Amniotic stem cell (primary cell): Measurements from ENCODE around the gene TMEM213.

Source experiments
- DNase-seq: peaks from one replicate; lab custom pipeline; 2025; lab: John Stamatoyannopoulos, UW

Gene TMEM213, protein sequence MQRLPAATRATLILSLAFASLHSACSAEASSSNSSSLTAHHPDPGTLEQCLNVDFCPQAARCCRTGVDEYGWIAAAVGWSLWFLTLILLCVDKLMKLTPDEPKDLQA

DNA sequence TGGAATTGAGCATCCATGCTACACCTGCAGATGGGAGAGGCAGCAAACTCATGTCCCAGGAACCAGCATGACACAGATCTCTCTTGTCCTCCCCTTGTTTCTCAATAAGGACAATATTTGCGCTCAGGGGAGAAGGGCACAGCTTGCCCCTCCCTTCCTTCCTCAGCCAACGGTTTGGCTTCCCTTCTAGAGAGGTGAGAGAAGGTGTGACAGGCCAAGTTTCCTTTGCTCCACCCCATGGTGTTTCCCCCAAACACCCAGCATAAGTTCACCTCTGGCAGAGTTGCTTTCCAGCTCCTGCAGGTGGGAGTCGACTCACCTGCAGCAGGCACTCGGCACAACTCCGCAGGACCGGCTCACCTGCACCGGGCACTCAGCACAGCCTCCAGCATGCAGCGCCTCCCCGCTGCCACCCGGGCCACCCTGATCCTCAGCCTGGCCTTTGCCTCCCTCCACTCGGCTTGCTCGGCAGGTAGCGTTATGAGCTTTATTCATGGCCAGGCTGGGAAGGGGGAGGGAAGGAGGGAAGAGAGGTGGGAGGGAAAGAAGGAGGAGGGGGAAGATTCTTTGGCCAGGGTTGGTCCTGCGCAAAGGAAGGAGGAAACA is at the start of gene TMEM213, which contains the start of gene ATP6V0A4:
TMEM213 (plus strand) TSS at position 280 of the 606 bp plus-strand sequence; CDS start at position 391, 111 bp downstream.
ATP6V0A4 (minus strand) TSS at position 482 of the 606 bp plus-strand sequence. CDS start 26,949 bp downstream, outside the sequence.
- DNase-seq, result no peak

DNA sequence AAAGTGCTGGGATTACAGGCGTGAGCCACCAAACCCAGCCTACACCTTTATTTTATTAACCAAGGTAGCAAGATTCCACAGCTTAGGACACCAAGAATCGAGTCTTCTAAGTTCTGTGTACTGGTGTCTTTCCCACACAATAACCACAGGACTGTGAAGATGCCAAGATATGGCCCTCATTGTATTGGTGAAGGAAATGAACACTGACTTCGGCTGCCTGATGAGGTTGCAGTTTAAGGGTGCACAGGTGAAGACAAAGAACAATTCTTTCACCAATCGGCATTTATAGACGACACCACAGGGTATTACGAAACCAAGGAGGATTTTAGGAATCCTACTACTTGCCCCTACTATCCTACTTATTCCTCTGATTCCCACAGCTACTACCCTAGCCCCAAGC is 49.1 kb upstream of the TMEM213 start:
- DNase-seq, result no peak

DNA sequence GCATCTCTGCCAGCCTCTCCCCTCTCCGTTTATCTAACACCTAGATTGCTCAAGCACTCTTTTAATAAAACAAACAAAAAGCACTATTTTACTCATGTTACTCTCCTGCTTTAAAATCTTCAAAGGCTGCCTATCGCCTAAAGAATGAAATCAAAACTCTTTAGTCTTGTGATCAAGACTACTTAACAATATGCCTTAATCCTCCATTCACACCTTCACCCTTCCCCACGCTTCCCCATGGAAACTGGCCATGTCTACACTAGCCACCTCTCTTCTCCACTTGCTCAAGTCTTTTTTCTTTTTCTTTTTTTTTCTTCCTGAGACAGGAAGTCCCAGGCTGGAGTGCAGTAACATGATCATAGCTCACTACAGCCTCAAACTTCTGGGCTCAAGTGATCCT is 47.8 kb upstream of the TMEM213 start:
- DNase-seq, result no peak

DNA sequence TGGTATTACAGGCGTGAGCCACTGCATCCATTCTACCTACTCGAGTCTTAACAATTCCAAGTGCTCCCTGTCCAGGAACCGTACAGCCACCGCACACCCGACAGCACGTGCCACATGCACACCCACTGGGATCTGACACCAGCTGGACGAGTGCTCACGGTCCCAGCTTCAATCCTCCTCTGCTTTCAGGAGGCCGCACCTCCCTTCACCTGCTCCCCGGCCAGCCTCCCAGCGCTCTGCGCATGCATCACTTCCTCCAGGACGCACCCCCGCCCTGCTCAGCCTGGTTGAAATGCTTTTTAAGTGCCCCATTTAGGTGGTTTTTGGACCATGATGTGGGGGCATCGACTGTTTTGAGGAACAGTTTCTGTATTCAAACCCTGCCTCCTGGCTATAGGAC is 47.3 kb upstream of the TMEM213 start:
- no peak for DNase-seq

DNA sequence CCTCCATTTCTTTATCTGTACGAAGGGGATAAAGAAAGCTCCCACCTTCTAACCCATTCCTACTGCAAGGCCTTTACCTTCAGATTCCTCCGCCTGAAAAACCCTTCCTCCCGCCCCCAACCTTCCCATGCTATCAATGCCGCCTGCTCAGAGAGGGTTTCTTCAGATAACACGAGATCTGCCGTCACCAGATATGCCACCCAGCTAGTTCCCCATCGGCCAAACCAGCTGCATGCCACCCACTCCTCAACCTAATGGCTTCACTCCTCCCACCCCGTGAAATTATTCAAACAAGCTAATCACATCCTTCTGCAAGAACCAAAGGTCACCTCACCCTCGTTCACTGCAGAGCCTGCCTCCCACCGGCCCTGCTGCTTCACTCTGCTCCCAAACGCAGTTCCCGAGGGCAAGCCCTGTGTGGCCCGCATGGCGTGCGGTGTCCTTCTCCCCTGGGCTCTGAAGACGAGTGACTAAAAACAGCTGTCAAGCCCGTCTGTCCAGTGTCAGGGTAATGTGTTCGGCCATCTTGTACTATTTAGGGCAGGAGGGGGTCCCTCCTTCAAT is 46.8 kb upstream of the TMEM213 start:
- no peak for DNase-seq

DNA sequence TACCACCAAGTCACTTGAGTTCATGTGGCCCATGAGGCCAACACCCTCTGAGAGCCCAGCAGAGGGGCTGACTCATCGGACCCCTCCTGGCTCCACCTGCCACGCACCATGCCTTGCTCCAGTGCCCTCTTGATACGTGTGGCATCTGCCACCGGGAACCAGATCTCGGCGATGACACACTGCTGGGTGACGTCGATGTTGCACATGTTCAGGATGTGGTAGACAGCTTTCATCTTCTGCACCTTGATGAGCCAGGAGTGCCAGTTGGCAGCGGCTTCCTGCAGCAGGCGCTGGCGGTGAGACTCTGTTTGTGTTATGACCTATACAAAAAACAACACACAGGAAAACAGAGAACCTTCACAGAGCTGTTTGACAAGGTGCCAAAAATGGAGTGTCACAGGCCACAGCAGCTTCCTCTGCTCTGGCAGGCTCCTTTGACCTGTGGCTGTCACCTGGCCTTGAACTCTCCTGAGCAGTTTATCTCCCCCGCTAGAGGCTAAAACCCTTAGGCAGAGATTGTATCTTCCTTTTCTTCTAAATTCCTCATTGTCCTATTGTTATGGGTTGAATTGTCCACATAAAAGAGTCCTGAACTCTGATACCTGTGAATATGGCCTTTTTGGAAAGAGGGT is 45.2 kb upstream of the TMEM213 start:
- no peak for DNase-seq

DNA sequence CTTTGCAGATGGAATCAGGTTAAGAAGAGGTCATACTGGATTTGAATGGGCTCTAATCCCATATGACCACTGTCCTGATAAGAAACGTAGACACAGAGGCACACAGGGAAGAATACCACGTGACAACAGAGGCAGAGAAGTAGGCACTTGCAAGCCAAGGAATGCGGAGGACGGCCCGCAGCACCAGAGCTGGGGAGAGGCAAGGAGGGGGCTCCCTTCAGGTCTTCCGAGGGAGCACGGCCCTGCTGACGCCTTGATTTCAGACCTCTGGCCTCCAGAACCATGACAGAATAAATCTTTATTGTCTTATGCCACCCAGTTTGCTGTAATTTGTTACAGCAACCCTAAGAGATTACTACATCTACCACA is 44.7 kb upstream of the TMEM213 start:
- no peak for DNase-seq

DNA sequence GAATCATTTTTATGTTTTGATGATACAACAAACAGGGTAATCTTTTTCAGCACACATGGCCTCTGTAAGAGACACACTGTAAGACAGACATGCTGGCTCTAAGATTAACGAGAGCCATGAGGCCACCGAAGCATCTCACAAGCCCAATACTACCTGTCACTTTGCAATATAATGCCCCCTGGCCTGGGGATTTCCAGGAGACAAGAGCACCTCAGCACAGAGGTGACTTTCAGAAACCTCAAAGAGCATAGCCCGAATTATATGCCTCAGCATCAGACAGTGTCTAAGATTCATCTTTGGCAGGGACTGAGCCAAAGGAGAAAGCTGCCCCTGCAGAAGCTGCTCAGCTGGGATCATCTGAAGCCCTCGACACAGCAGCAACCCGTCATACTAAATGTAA is 44.2 kb upstream of the TMEM213 start:
- DNase-seq, result no peak

DNA sequence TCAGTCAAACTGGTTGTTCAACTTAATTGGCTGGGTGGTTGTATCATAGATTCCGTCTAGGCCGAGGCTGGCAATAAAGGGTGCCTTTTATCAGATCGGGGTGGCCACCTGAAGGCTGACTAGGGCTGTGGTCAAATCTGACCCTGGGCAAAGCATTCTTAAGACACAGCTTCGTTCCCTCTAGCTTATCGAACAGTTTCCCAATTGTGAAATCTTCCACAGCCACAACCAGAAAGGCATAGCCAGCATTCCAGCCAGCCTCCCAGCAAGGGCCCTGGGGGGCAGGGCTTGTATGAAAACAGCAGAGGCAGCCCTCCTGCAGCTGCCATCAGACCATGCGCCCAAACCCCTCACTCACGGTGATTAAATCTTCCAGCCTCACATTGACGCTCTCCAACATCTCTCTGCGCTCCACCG is 42.5 kb upstream of the TMEM213 start:
- DNase-seq, result no peak

DNA sequence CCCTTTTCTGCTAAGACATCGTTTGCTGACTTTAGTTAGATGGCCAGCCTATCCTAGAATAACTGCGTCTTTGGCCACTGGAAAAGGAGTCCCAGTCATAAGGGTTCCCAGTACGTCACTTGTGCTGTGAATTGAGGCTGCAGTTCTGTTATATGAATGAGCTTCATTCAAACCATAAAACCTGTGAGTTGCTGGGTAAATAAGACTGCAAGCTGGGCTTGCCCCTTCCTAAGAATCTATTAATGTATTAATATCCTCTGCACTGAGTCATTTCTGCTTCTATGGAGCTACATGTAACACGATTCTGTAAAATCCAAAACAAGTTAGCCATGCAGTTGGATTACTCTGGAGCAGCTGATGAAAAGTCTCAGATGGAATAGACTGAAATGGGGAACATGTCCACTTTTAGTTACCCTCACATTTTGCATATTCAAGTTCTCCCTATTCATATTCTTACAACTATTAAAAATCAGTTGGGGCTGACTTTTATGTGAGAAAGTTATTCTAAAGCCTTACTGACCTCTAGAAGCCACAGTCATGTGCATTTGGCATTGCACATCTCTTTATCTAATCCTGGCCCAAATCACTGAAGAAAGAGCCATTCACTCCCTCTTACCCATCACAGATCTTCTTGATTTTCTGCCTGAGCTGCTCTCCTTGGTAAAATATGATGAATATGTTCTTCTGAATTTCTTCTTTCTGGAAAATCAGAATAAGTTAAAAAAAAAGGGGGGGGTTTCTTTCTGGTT is 41.8 kb upstream of the TMEM213 start:
- DNase-seq, result no peak

DNA sequence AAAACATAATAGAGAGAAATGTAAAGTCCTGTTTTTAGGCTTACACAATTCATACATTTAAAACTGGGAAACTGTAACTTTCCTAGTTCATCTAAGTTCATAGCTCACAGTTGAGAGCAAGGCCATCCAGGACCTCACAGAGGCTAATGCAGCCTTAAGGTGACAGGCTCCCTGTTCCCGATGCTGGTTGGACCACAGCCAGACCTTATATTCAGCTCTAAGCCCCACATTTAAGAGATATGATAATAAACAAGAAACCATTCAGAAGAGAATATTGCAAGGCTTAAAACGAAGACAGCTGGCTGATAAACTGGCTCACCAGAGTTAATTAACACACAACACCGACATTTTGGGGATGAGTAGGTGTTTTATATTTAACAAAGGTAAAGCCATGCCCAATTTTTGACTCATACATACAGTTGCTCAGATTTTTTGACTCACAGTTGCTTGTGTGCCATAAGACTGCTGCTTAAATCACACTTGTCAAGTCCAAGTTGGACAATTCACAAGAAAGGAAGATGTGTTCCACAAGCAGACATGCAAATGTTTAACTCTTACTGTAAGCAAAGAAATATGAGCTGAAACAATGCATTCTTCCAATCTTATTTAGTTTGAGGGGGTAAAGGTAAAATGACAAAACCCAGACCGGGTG is 41.1 kb upstream of the TMEM213 start:
- no peak for DNase-seq

DNA sequence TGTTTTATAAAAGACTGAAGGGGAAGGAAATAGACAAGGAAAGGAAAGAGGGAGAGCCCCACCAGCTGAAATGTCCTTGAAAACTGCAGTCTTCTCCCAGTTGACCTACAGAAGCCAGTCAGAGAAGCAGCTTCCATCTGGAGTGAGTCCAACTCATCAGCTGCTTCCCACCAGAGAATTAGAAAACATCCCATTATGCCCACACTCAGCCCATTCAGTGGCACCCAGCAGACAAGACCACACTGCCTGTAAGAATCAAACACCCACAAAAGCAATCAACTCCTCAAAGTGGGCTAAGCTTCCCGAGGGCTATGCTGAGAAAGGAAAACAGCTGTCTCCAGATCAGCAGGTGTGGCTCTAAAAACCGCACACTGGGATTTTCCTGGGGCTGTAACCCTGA is 29.6 kb upstream of the TMEM213 start:
- DNase-seq, result no peak

DNA sequence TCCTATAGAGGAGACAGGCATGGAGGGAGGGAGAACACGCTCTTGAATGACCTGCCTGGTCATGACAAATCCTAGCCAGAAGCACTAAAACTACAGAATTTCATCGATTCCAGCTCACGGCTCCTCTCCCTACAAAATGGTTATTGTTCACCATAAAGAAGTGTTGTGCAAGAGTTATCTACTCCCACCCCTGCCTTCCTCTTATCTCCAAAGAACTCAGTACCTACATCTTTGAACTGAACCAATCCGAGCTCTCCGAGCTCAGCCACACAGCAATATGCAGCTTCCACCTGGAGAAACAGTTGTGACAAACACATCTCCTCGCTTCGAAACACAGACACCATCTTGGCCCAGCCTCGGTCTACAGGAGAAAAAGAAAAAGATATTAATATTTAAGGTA is 26.9 kb upstream of the TMEM213 start:
- no peak for DNase-seq

DNA sequence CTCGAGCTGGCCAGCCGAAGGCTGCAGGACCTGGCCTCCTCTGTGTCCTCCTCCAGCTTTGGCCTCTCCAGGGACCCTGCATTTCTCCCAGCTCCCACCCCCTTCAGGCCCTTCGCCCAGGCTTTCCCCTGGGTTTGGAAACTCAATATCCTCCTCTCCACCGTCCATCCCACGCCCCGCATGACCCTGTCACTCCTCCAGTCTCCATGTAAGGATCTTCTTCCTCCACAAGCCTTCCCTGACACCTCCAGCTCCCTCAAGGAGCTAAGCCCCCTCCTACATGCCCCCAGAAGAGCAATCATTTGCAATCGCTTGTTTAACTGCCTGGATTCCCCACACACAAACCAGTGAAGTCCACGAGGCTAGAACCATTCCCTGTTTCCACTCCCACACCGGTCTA is 24.6 kb upstream of the TMEM213 start:
- DNase-seq, result no peak

DNA sequence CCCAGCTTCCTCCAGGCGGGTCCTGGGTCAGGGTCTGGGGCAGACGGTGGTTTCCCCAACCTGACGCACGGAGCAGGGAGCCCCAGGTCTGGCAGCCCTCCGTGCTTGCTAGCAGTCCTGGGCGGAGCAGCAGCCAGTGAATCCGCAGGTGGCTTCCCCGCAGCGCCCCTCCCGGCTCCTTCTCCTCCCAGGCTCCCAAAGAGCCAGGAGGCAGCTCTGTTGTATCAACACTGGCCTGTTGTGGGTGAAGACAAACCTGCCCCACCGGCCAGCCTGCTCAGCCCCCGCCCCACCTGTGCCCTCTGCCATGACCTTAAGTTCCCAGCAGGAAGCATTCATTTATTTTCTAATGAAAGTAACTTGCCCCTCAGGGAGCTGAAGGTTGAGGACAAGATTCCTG is 24.0 kb upstream of the TMEM213 start:
- DNase-seq, result no peak

DNA sequence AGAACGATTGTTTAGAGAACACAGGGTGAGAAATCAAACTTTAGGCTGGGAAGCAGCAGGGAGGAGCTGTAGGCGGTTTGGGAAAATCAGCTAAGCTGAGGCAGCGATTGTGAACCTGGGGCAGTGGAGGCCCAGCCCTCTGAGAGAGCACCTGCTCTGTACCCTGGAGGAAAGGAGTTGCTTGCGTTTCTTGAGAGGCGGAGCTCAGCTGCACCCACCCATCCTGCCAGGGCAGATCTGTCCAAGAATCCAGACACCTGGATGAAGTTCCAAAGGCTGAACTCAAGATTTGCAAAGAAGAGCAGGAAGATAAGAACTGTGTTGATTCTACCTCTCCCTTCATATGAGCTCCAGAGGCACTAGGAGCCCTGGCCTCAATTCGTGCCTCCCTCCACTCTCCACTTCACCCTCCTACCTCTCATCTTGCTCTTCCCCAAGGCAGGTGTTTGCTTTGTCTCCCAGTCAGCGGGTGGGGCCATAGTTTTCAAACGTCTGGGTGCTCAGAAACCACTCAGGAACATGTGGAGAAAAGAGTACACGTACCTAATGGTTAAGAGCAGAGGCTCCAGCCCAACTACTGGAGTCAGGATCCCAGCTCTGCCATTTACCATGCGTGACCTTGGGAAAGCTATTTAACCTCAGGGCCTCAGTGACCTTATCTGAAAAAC is 21.5 kb upstream of the TMEM213 start:
- DNase-seq, result no peak

DNA sequence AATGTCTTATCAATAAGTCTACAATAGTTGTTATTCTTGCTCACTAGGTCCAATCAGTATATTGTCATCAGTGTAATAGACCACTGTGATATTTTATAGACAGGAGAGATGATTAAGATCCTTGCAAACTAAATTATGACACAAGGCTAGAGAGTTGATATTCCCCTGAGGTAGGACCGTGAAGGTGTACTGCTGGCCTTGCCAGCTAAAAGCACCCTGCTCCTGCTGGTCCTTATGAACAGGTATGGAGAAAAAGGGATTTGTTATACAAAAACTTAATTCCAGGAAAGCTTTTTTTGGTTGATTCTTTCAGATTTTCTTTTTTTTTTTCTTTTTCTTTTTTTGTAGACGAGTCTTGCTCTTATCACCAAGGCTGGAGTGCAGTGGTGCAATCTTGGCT is 16.8 kb upstream of the TMEM213 start:
- DNase-seq, result no peak

DNA sequence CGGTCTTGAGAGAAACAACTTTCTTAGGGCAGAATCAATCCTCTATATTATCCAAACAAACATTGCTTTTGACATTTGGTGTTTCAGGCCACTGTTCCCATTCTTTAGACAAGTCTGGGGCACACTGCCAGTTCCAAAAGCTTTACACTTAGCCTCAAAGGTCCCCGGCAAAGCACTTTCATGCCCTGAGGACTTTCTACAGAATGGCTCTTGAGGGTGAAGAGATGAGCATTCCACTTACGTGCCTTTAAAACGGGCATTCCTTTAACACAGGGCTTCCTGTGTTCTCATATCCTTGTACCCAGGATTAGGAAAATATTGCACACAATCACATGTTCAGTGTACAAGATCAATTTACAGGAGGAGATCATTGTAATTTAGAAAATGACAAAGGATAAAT is 13.1 kb upstream of the TMEM213 start:
- no peak for DNase-seq

DNA sequence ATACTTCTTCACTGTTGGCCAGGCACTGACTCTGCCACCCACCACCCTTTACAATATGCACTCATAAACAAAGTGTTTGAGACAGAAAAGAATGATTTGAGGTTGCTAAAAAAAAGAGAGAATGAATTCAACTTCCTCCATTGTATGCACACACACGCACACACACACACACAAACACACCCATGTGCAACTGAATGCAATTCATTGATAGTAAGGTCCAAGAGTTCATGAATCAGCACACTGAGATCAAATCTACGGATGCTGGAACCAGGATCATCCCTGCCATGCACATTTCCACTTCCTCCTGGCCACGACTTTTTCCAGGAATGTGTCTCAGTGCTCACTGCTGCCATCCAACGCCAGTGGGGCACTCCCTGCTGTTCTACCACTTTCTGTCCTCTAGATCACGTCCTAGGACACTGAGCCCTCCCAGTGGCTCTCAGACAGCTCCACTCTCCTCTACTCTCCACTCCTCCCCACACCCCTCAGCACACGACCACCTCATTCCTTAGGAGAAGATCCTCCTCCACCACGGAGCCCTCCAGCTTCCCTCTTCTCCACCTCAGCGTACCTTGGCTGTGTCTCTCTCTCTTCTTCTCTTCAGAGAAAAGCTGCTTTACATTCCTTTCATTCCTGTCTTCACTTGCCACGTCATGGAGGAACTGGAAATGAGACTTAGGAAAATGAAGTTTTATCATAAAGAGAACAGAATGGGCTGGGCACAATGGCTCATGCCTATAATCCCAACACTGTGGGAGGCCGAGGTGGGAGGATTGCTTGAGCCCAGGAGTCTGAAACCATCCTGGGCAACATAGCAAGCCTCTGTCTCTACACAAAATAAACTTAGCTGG is 12.0 kb upstream of the TMEM213 start:
- no peak for DNase-seq

DNA sequence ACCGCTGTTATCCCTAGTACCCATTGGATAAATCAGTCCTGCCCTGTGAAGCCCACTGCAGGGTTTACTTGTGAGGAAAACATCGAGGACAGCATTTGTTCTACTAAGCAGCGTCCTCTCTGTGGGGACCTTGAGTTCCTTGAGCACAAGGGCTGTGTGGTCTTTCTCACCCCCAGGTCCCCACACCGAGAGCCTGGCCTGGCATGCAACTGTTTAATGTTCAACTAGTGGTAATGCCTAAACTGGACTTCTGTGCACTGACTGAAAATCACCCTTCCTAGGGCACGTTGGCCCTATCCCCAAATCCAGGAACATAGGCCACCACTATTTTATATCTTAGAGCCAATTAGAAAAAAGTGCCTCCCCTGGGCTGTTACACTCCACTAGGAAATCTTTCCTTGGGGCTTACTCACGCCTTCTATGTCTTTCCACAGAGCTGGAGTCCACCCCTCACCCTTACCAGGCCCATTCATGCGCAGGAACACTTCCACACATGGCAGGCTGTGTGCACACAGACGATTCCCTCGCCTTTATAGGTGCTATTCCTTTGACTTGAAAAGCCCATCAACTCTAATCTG is 1.7 kb upstream of the TMEM213 start:
- no peak for DNase-seq
